ENCODE data around the gene ITGA6. TPM values are rescaled to one million over a fixed set of nuclear protein-coding genes. Genes with fewer than 3 reads are reported as not detected.

ITGA6 gene
- polyA plus RNA-seq, 3 donors from 2014 or later: 26.8 to 39.9 (median 34.0) TPM

GRCh38 chr2:172427990-172428831 is 825 bp downstream of the ITGA6 start:
- H3K9me3 Mint-ChIP-seq: no peaks in the 10 kb centered on the region
- peaks cover 10 to 38% of the 10 kb centered on the region in 2 donors for H3K4me1 Mint-ChIP-seq
- peak overlapping the region; percentile 85 to 90 (median 86) for H3K4me3 Mint-ChIP-seq
- H3K27me3 Mint-ChIP-seq (ENCODE audit: low read depth in 3 of 3): peaks cover 0 to 6% (median 2%) of the 10 kb centered on the region in 3 donors
- peak; percentile 28 to 36 (median 33) for DNase-seq
- H3K36me3 Mint-ChIP-seq: no peaks in the 10 kb centered on the region
- peak overlapping the region; percentile 23 to 72 (median 57) for H3K27ac Mint-ChIP-seq

DNA sequence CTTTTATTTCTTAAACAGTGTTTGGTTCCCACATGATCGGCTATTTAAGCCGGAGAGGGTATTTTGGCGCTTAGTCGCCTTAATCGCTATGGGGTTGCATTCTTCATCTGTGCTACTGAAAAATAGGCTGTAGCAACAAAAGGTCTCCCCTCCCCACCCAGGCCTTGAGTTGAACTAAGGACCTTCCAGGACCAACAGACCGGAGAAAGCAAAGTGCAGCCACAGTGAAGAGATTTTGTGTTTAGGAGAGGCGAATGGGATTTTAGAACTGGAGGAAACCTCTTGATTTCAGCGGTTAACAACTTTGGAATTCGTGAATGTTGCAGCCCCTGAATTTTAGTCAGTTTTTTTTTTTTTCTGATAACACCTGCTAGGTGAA is 1.4 kb downstream of the ITGA6 start:
- no peaks in the 10 kb centered on the region for H3K36me3 Mint-ChIP-seq
- H3K4me3 Mint-ChIP-seq: peak overlapping the region; percentile 85 to 90 (median 86)
- DNase-seq: no peak
- peaks cover 10 to 38% of the 10 kb centered on the region in 2 donors for H3K4me1 Mint-ChIP-seq
- peak overlapping the region; percentile 18 to 72 (median 45) for H3K27ac Mint-ChIP-seq
- H3K9me3 Mint-ChIP-seq: no peaks in the 10 kb centered on the region
- peaks cover 0 to 6% (median 2%) of the 10 kb centered on the region in 3 donors for H3K27me3 Mint-ChIP-seq (ENCODE audit: low read depth in 3 of 3)

- no peak for DNase-seq
- peaks cover 0 to 6% (median 2%) of the 10 kb centered on the region in 3 donors for H3K27me3 Mint-ChIP-seq (ENCODE audit: low read depth in 3 of 3)
- H3K27ac Mint-ChIP-seq: peak overlapping the region in 4 of 6 donors; percentile 6 to 56 (median 39)
These were observed 2.0 kb downstream of the ITGA6 start for GRCh38 chr2:172429301-172429968.

GRCh38 chr2:172430027-172430426 is 2.6 kb downstream of the ITGA6 start:
- peak overlapping the region in 2 of 6 donors; percentile 26 to 32 for H3K27ac Mint-ChIP-seq

More at GRCh38 chr2:172429301-172429968, 2.0 kb downstream of the ITGA6 start:
- no peaks in the 10 kb centered on the region for H3K9me3 Mint-ChIP-seq
- H3K4me1 Mint-ChIP-seq: peaks cover 10 to 38% of the 10 kb centered on the region in 2 donors
- H3K36me3 Mint-ChIP-seq: no peaks in the 10 kb centered on the region
- H3K4me3 Mint-ChIP-seq: peak overlapping the region; percentile 85 to 90 (median 86)

GRCh38 chr2:172430678-172431077 is 3.3 kb downstream of the ITGA6 start:
- Mint-ChIP-seq H3K4me3 (no peak overlapping the region), H3K4me1 (peaks cover 10 to 38% of the 10 kb centered on the region in 2 donors), H3K36me3 (no peaks in the 10 kb centered on the region), H3K9me3 (no peaks in the 10 kb centered on the region), H3K27ac (no peak overlapping the region), H3K27me3 (ENCODE audit: low read depth in 3 of 3) (peaks cover 3 to 12% (median 6%) of the 10 kb centered on the region in 3 donors)
- DNase-seq: no peak

More at GRCh38 chr2:172430027-172430426, 2.6 kb downstream of the ITGA6 start:
- H3K36me3 Mint-ChIP-seq: no peaks in the 10 kb centered on the region
- peak overlapping the region in 4 of 5 donors; percentile 85 to 87 (median 86) for H3K4me3 Mint-ChIP-seq
- peaks cover 3 to 9% (median 5%) of the 10 kb centered on the region in 3 donors for H3K27me3 Mint-ChIP-seq (ENCODE audit: low read depth in 3 of 3)
- H3K4me1 Mint-ChIP-seq: peaks cover 10 to 38% of the 10 kb centered on the region in 2 donors
- no peak for DNase-seq
- no peaks in the 10 kb centered on the region for H3K9me3 Mint-ChIP-seq

DNA sequence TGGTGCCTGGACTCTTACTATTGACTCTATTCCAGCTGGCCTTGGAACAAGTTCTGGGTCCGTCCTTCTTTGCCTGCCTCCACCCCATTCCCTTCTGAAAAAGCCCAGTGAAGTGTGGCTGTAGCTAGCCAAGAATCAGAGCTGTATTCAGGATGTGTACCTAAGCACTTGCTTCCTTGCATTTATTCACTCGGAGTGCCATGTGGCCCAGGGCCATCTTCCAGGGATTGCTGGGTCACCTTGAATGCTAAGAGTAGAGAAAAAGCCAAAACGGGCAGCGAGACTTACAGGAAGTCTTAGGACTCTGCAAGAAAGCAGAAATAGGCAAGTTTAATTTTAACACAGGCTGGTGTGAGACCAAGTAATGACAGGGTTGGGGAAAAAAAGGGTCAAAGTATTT is 4.1 kb downstream of the ITGA6 start:
- Mint-ChIP-seq H3K36me3 (no peaks in the 10 kb centered on the region), H3K9me3 (no peaks in the 10 kb centered on the region), H3K4me1 (peaks cover 8 to 38% of the 10 kb centered on the region in 2 donors), H3K4me3 (peak overlapping the region in 2 of 5 donors; percentile 31 to 34), H3K27ac (peak overlapping the region in 4 of 6 donors; percentile 10 to 62 (median 36)), H3K27me3 (ENCODE audit: low read depth in 3 of 3) (peaks cover 3 to 10% (median 6%) of the 10 kb centered on the region in 3 donors)
- DNase-seq: no peak

- Mint-ChIP-seq H3K9me3 (no peaks in the 10 kb centered on the region), H3K4me3 (peak overlapping the region in 1 of 5 donors; percentile 23), H3K27me3 (ENCODE audit: low read depth in 3 of 3) (peaks cover 3 to 8% (median 5%) of the 10 kb centered on the region in 3 donors), H3K27ac (no peak overlapping the region), H3K36me3 (no peaks in the 10 kb centered on the region), H3K4me1 (peaks cover 3 to 36% of the 10 kb centered on the region in 2 donors)
- no peak for DNase-seq
These were observed 4.6 kb downstream of the ITGA6 start for GRCh38 chr2:172431993-172432392.

- peaks cover 0 to 34% of the 10 kb centered on the region in 2 donors for H3K4me1 Mint-ChIP-seq
These were observed 5.8 kb downstream of the ITGA6 start for GRCh38 chr2:172433144-172433543.

DNA sequence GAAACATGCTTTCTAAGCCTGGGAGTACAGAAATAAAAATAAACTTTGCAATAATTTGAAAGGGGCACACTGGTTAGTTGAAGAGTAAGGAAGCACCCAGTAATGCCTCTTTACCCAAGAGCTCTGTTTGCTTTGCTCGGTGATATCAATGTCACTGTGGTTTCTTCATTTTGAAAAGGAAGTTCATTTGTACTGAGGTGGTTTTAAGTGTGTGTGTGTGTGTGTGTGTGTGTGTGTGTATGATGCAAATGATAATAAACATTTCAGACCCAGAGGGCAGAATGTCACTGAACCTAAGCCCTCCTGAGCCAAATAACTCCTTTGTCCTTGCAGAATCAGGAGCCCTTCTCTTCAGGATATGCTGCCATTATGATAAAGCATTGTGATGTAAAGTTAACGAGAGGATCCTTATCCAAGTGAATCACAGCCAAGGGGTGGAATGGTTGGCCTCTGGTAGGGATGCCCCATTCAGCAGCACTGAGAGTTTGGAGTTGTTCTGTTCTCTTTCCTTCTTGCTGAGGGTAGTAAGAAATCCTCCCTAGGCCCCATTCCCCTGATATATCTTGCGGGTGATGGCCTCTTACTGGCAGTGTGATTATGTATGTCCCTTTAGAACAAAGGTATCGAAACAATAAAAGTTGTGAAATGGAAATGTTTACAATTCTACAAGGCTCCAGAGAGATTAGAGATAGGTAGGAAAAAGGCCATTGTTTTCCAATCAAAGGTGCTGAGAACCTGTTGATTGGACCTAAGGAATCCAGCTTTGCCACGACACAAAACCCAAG is 7.6 kb downstream of the ITGA6 start:
- DNase-seq: peak; percentile 70 to 78 (median 76)
- peak overlapping the region; percentile 14 to 72 (median 53) for H3K4me3 Mint-ChIP-seq
- H3K36me3 Mint-ChIP-seq: no peaks in the 10 kb centered on the region
- H3K27me3 Mint-ChIP-seq (ENCODE audit: low read depth in 3 of 3): peaks cover 3 to 6% (median 4%) of the 10 kb centered on the region in 3 donors
- H3K4me1 Mint-ChIP-seq: peaks cover 5 to 17% of the 10 kb centered on the region in 2 donors
- peak overlapping the region; percentile 54 to 83 (median 80) for H3K27ac Mint-ChIP-seq
- H3K9me3 Mint-ChIP-seq: no peaks in the 10 kb centered on the region

More at GRCh38 chr2:172433144-172433543, 5.8 kb downstream of the ITGA6 start:
- Mint-ChIP-seq H3K4me3 (peak overlapping the region in 2 of 5 donors; percentile 27 to 35), H3K27ac (peak overlapping the region in 3 of 6 donors; percentile 4 to 19 (median 18)), H3K9me3 (no peaks in the 10 kb centered on the region), H3K27me3 (ENCODE audit: low read depth in 3 of 3) (peaks cover 3 to 8% (median 4%) of the 10 kb centered on the region in 3 donors), H3K36me3 (no peaks in the 10 kb centered on the region)
- no peak for DNase-seq

DNA sequence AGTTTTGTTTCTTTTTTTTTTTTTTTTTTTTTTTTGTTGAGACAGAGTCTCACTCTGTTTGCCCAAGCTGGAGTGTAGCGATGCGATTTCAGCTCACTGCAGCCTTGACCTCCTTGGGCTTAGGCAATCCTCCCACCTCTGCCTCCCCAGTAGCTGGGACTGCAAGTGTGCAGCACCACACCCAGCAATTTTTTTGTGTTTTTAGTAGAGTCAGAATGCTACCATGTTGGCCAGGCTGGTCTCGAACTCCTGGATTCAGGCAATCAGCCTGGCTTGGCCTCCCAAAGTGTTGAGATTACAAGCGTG is 8.2 kb downstream of the ITGA6 start:
- no peak for DNase-seq
- H3K27me3 Mint-ChIP-seq (ENCODE audit: low read depth in 3 of 3): peaks cover 3 to 6% (median 4%) of the 10 kb centered on the region in 3 donors
- no peaks in the 10 kb centered on the region for H3K9me3 Mint-ChIP-seq
- H3K4me3 Mint-ChIP-seq: peak overlapping the region in 2 of 5 donors; percentile 8 to 31
- H3K36me3 Mint-ChIP-seq: no peaks in the 10 kb centered on the region
- peaks cover 7 to 11% of the 10 kb centered on the region in 2 donors for H3K4me1 Mint-ChIP-seq
- peak overlapping the region in 4 of 6 donors; percentile 64 to 85 (median 78) for H3K27ac Mint-ChIP-seq

DNA sequence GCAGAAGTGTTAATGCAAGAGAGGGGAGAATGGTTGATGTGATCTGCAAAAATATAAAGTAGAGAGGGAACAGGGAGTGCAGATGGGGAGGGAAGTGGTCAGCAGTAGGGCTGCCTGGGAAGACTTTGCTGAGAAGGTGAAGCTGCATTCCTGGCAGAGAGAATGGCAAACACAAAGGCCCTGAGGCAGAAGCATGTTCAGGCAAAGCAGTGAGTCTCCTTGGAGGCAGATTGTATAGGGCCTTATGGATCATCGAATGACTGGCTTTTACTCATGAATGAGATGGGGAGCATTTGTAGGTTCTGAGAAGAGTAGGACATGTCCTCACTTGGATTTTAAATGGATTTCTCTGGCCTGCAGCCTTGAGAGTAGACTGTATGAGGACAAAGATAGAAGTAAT is 9.5 kb downstream of the ITGA6 start:
- no peaks in the 10 kb centered on the region for H3K36me3 Mint-ChIP-seq
- no peak overlapping the region for H3K27ac Mint-ChIP-seq
- DNase-seq: no peak
- peaks cover 4 to 6% (median 5%) of the 10 kb centered on the region in 3 donors for H3K27me3 Mint-ChIP-seq (ENCODE audit: low read depth in 3 of 3)
- H3K9me3 Mint-ChIP-seq: no peaks in the 10 kb centered on the region
- H3K4me1 Mint-ChIP-seq: peaks cover 10 to 19% of the 10 kb centered on the region in 2 donors
- H3K4me3 Mint-ChIP-seq: no peak overlapping the region

GRCh38 chr2:172437419-172438341 is 10.3 kb downstream of the ITGA6 start:
- Mint-ChIP-seq H3K36me3 (no peaks in the 10 kb centered on the region), H3K4me1 (peaks cover 18 to 27% of the 10 kb centered on the region in 2 donors), H3K27me3 (ENCODE audit: low read depth in 3 of 3) (peaks cover 4 to 6% (median 5%) of the 10 kb centered on the region in 3 donors), H3K9me3 (no peaks in the 10 kb centered on the region), H3K27ac (no peak overlapping the region), H3K4me3 (no peak overlapping the region)
- peak; percentile 12 to 20 (median 17) for DNase-seq

All from immature natural killer cell (primary cell).